Measurements from ENCODE around the gene RNF186.

DNA sequence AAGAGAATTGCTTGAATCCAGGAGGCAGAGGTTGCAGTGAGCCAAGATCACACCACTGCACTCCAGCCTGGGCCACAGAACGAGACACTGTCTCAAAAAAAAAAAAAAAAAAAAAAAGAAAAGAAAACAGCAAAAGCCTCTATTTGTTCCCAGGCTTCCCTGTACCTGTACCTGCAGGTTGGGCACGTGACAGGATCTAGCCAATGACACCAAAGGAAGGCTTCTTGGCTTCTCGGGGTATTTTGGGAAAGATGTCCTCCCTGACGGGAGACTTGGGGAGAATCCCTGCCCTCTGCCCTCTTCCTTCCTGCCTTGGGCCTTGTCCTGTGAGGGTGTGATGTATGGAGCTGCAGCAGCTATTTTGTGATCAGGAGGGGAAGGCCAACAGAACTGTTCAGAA is 38.1 kb downstream of the RNF186 start:
- TF ChIP-seq, protein P1, sequence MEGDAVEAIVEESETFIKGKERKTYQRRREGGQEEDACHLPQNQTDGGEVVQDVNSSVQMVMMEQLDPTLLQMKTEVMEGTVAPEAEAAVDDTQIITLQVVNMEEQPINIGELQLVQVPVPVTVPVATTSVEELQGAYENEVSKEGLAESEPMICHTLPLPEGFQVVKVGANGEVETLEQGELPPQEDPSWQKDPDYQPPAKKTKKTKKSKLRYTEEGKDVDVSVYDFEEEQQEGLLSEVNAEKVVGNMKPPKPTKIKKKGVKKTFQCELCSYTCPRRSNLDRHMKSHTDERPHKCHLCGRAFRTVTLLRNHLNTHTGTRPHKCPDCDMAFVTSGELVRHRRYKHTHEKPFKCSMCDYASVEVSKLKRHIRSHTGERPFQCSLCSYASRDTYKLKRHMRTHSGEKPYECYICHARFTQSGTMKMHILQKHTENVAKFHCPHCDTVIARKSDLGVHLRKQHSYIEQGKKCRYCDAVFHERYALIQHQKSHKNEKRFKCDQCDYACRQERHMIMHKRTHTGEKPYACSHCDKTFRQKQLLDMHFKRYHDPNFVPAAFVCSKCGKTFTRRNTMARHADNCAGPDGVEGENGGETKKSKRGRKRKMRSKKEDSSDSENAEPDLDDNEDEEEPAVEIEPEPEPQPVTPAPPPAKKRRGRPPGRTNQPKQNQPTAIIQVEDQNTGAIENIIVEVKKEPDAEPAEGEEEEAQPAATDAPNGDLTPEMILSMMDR (tag by site-specific recombination; IDR thresholded peaks at IDR 0.05), result no peak
- TF ChIP-seq ZFP41 (tag by site-specific recombination; IDR thresholded peaks at IDR 0.05; ENCODE audit: borderline replicate concordance) (no peak), ZBTB7A (tag by site-specific recombination; IDR thresholded peaks at IDR 0.05; ENCODE audit: low read depth) (no peak), TSHZ1 (tag by site-specific recombination; IDR thresholded peaks at IDR 0.05; ENCODE audit: borderline replicate concordance) (no peak), ZFP37 (tag by site-specific recombination; IDR thresholded peaks at IDR 0.05) (no peak), SP7 (tag by site-specific recombination; IDR thresholded peaks at IDR 0.05) (no peak), ZNF501 (tag by site-specific recombination; IDR thresholded peaks at IDR 0.05) (no peak), ZNF558 (tag by site-specific recombination; IDR thresholded peaks at IDR 0.05) (no peak), ZNF391 (tag by site-specific recombination; IDR thresholded peaks at IDR 0.05; ENCODE audit: borderline replicate concordance, low read depth) (no peak), ZNF221 (tag by site-specific recombination; IDR thresholded peaks at IDR 0.05; ENCODE audit: borderline replicate concordance) (no peak)
- TF ChIP-seq, protein P2, sequence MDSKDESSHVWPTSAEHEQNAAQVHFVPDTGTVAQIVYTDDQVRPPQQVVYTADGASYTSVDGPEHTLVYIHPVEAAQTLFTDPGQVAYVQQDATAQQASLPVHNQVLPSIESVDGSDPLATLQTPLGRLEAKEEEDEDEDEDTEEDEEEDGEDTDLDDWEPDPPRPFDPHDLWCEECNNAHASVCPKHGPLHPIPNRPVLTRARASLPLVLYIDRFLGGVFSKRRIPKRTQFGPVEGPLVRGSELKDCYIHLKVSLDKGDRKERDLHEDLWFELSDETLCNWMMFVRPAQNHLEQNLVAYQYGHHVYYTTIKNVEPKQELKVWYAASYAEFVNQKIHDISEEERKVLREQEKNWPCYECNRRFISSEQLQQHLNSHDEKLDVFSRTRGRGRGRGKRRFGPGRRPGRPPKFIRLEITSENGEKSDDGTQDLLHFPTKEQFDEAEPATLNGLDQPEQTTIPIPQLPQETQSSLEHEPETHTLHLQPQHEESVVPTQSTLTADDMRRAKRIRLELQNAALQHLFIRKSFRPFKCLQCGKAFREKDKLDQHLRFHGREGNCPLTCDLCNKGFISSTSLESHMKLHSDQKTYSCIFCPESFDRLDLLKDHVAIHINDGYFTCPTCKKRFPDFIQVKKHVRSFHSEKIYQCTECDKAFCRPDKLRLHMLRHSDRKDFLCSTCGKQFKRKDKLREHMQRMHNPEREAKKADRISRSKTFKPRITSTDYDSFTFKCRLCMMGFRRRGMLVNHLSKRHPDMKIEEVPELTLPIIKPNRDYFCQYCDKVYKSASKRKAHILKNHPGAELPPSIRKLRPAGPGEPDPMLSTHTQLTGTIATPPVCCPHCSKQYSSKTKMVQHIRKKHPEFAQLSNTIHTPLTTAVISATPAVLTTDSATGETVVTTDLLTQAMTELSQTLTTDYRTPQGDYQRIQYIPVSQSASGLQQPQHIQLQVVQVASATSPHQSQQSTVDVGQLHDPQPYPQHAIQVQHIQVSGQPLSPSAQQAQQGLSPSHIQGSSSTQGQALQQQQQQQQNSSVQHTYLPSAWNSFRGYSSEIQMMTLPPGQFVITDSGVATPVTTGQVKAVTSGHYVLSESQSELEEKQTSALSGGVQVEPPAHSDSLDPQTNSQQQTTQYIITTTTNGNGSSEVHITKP (tag by site-specific recombination; IDR thresholded peaks at IDR 0.05), result no peak
- TF ChIP-seq, protein P3, sequence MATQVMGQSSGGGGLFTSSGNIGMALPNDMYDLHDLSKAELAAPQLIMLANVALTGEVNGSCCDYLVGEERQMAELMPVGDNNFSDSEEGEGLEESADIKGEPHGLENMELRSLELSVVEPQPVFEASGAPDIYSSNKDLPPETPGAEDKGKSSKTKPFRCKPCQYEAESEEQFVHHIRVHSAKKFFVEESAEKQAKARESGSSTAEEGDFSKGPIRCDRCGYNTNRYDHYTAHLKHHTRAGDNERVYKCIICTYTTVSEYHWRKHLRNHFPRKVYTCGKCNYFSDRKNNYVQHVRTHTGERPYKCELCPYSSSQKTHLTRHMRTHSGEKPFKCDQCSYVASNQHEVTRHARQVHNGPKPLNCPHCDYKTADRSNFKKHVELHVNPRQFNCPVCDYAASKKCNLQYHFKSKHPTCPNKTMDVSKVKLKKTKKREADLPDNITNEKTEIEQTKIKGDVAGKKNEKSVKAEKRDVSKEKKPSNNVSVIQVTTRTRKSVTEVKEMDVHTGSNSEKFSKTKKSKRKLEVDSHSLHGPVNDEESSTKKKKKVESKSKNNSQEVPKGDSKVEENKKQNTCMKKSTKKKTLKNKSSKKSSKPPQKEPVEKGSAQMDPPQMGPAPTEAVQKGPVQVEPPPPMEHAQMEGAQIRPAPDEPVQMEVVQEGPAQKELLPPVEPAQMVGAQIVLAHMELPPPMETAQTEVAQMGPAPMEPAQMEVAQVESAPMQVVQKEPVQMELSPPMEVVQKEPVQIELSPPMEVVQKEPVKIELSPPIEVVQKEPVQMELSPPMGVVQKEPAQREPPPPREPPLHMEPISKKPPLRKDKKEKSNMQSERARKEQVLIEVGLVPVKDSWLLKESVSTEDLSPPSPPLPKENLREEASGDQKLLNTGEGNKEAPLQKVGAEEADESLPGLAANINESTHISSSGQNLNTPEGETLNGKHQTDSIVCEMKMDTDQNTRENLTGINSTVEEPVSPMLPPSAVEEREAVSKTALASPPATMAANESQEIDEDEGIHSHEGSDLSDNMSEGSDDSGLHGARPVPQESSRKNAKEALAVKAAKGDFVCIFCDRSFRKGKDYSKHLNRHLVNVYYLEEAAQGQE (tag by site-specific recombination; IDR thresholded peaks at IDR 0.05), result no peak
- TF ChIP-seq, protein P4, sequence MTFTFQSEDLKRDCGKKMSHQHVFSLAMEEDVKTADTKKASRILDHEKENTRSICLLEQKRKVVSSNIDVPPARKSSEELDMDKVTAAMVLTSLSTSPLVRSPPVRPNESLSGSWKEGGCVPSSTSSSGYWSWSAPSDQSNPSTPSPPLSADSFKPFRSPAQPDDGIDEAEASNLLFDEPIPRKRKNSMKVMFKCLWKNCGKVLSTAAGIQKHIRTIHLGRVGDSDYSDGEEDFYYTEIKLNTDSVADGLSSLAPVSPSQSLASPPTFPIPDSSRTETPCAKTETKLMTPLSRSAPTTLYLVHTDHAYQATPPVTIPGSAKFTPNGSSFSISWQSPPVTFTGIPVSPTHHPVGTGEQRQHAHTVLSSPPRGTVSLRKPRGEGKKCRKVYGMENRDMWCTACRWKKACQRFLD (tag by site-specific recombination; IDR thresholded peaks at IDR 0.05), result no peak
